GM19463 (cell line): ENCODE measurements around the gene UNC5C.

Experiments used
- ATAC-seq: cut with Tn5 transposase; IDR thresholded peaks from one replicate; pipeline ENCODE4 v1.9.1; 2021; ENCODE audit warnings: mild to moderate bottlenecking, moderate library complexity; ENCODE audit not compliant: unreplicated experiment

UNC5C gene

GRCh38 chr4:95522682-95523530 is 25.9 kb downstream of the UNC5C start:
- ATAC-seq = no peak

GRCh38 chr4:95517576-95518345 is 31.0 kb downstream of the UNC5C start:
- ATAC-seq = no peak

- ATAC-seq = no peak
Measured at GRCh38 chr4:95516528-95517017, 32.2 kb downstream of the UNC5C start.

- no peak for ATAC-seq
Measured at GRCh38 chr4:95515589-95515988, 33.2 kb downstream of the UNC5C start.

GRCh38 chr4:95513022-95513421 is 35.8 kb downstream of the UNC5C start:
- no peak for ATAC-seq

GRCh38 chr4:95511477-95511876 is 37.3 kb downstream of the UNC5C start:
- no peak for ATAC-seq

- ATAC-seq = no peak
Measured at GRCh38 chr4:95510877-95511276, 37.9 kb downstream of the UNC5C start.

GRCh38 chr4:95510145-95510544 is 38.6 kb downstream of the UNC5C start:
- ATAC-seq = no peak

- ATAC-seq = no peak
Measured at GRCh38 chr4:95508421-95508820, 40.4 kb downstream of the UNC5C start.

- no peak for ATAC-seq
Measured at GRCh38 chr4:95507561-95507960, 41.2 kb downstream of the UNC5C start.

GRCh38 chr4:95507147-95507546 is 41.6 kb downstream of the UNC5C start:
- ATAC-seq = no peak

- ATAC-seq = no peak
Measured at GRCh38 chr4:95506264-95506663, 42.5 kb downstream of the UNC5C start.

GRCh38 chr4:95505799-95506198 is 43.0 kb downstream of the UNC5C start:
- ATAC-seq = no peak

- ATAC-seq = no peak
Measured at GRCh38 chr4:95505151-95505550, 43.6 kb downstream of the UNC5C start.

GRCh38 chr4:95504501-95504900 is 44.3 kb downstream of the UNC5C start:
- no peak for ATAC-seq

- ATAC-seq = no peak
Measured at GRCh38 chr4:95500361-95500760, 48.4 kb downstream of the UNC5C start.

GRCh38 chr4:95499291-95499696 is 49.5 kb downstream of the UNC5C start:
- no peak for ATAC-seq

- ATAC-seq = no peak
Measured at GRCh38 chr4:95494186-95494585, 54.6 kb downstream of the UNC5C start.

- ATAC-seq = no peak
Measured at GRCh38 chr4:95478679-95479078, 70.1 kb downstream of the UNC5C start.

GRCh38 chr4:95476121-95476520 is 72.7 kb downstream of the UNC5C start:
- ATAC-seq = no peak

GRCh38 chr4:95472534-95472933 is 76.2 kb downstream of the UNC5C start:
- ATAC-seq = no peak

GRCh38 chr4:95470622-95471021 is 78.2 kb downstream of the UNC5C start:
- no peak for ATAC-seq
